ENCODE results near the gene GP9. TPM values are rescaled to one million over a fixed set of nuclear protein-coding genes. Genes with fewer than 3 reads are reported as not detected.
A peak's percentile ranks its signal among the peaks of the same experiment; 100 is the strongest.

GP9 gene
- total RNA-seq, 3 donors from 2014 or later (not counting 1 experiment from before 2014, with no cell fraction given): 0.86 to 8.6 (median 3.8) TPM

GRCh38 chr3:129033633-129034321, 26.8 kb upstream of the GP9 start:
- WGBS (ENCODE audit: insufficient coverage): 89% methylated on average over 12 of the region's 12 CpGs
- peak overlapping the region in 1 of 2 donors; percentile 46 for H3K27ac Mint-ChIP-seq
- H3K9me3 ChIP-seq (ENCODE audit: control insufficient read depth, insufficient read depth, low read length): no peaks in the 10 kb centered on the region

GRCh38 chr3:129034642-129035041, 25.9 kb upstream of the GP9 start:
- H3K27ac ChIP-seq (ENCODE audit: low read length): no peak overlapping the region
- WGBS (ENCODE audit: insufficient coverage): 90% methylated on average over 5 of the region's 6 CpGs
- Mint-ChIP-seq H3K4me3 (no peak overlapping the region), H3K36me3 (no peaks in the 10 kb centered on the region), H3K4me1 (peaks cover 0 to 4% of the 10 kb centered on the region in 2 donors), H3K27ac (no peak overlapping the region), H3K9me3 (no peaks in the 10 kb centered on the region), H3K27me3 (ENCODE audit: low read depth in 2 of 2) (no peaks in the 10 kb centered on the region)
- no peaks in the 10 kb centered on the region for H3K9me3 ChIP-seq (ENCODE audit: control insufficient read depth, insufficient read depth, low read length)
- intact Hi-C loops (cut with micrococcal nuclease): no loop called here
- peak in 1 of 3 donors; percentile 48 for ATAC-seq
- no peak overlapping the region for H3K4me3 ChIP-seq (ENCODE audit: low read length)
- TF ChIP-seq CTCF (IDR thresholded peaks at IDR 0.05): no peak
- peaks cover 7% of the 10 kb centered on the region for H3K4me1 ChIP-seq (ENCODE audit: control insufficient read depth, insufficient read depth, low read length)
- H3K36me3 ChIP-seq (ENCODE audit: control insufficient read depth, insufficient read depth, low read length): no peaks in the 10 kb centered on the region
- DNase-seq: no peak
- H3K27me3 ChIP-seq (ENCODE audit: control insufficient read depth, insufficient read depth, low read length): no peaks in the 10 kb centered on the region

More at GRCh38 chr3:129033633-129034321, 26.8 kb upstream of the GP9 start:
- no peak overlapping the region for H3K4me3 ChIP-seq (ENCODE audit: low read length)
- no peaks in the 10 kb centered on the region for H3K4me1 Mint-ChIP-seq
- H3K36me3 ChIP-seq (ENCODE audit: control insufficient read depth, insufficient read depth, low read length): no peaks in the 10 kb centered on the region
- H3K36me3 Mint-ChIP-seq: no peaks in the 10 kb centered on the region
- DNase-seq: no peak
- no peaks in the 10 kb centered on the region for H3K9me3 Mint-ChIP-seq
- H3K27me3 Mint-ChIP-seq (ENCODE audit: low read depth in 2 of 2): no peaks in the 10 kb centered on the region
- peaks cover 7% of the 10 kb centered on the region for H3K4me1 ChIP-seq (ENCODE audit: control insufficient read depth, insufficient read depth, low read length)
- no peak for ATAC-seq
- TF ChIP-seq CTCF (IDR thresholded peaks at IDR 0.05): no peak
- H3K27me3 ChIP-seq (ENCODE audit: control insufficient read depth, insufficient read depth, low read length): no peaks in the 10 kb centered on the region
- no peak overlapping the region for H3K27ac ChIP-seq (ENCODE audit: low read length)
- H3K4me3 Mint-ChIP-seq: no peak overlapping the region
- intact Hi-C loops (cut with micrococcal nuclease): no loop called here

- TF ChIP-seq CTCF (IDR thresholded peaks at IDR 0.05): no peak
- H3K27me3 ChIP-seq (ENCODE audit: control insufficient read depth, insufficient read depth, low read length): no peaks in the 10 kb centered on the region
- no peak for ATAC-seq
- Mint-ChIP-seq H3K4me3 (no peak overlapping the region), H3K36me3 (no peaks in the 10 kb centered on the region), H3K9me3 (no peaks in the 10 kb centered on the region), H3K27me3 (ENCODE audit: low read depth in 2 of 2) (no peaks in the 10 kb centered on the region), H3K4me1 (peaks cover 0 to 4% of the 10 kb centered on the region in 2 donors), H3K27ac (no peak overlapping the region)
- no peak for DNase-seq
- H3K4me3 ChIP-seq (ENCODE audit: low read length): no peak overlapping the region
- H3K4me1 ChIP-seq (ENCODE audit: control insufficient read depth, insufficient read depth, low read length): peaks cover 7% of the 10 kb centered on the region
- H3K27ac ChIP-seq (ENCODE audit: low read length): no peak overlapping the region
- no peaks in the 10 kb centered on the region for H3K9me3 ChIP-seq (ENCODE audit: control insufficient read depth, insufficient read depth, low read length)
- whole genome bisulfite sequencing (ENCODE audit: insufficient coverage): 80% methylated on average over 11 of the region's 11 CpGs
- intact Hi-C loops (cut with micrococcal nuclease): no loop called here
- no peaks in the 10 kb centered on the region for H3K36me3 ChIP-seq (ENCODE audit: control insufficient read depth, insufficient read depth, low read length)
Measured at GRCh38 chr3:129035360-129036221, 25.0 kb upstream of the GP9 start.
